T47D (cell line): Measurements from ENCODE around the gene XAGE5.

Source experiments
- DNase-seq, 2 experiments: peaks; one replicate each; pipeline versions ENCODE4 v3.0.0 to v3.0.0-alpha.2; 2011 to 2012; ENCODE audit warnings: low read depth in 1 of 2, low spot score in 1 of 2
- JUND ChIP-seq: IDR thresholded peaks from 2 replicates; pipeline ENCODE4 v1.6.1; 2012; ENCODE audit warnings: low read depth
- in situ Hi-C: cut with HindIII; loops from 2 replicates; pipeline ENCODE4 v1.10.0; 2016; ENCODE audit warnings: low sequenced_read_pairs, low pct_unique_long_range_greater_than_20kb

Gene XAGE5

DNA sequence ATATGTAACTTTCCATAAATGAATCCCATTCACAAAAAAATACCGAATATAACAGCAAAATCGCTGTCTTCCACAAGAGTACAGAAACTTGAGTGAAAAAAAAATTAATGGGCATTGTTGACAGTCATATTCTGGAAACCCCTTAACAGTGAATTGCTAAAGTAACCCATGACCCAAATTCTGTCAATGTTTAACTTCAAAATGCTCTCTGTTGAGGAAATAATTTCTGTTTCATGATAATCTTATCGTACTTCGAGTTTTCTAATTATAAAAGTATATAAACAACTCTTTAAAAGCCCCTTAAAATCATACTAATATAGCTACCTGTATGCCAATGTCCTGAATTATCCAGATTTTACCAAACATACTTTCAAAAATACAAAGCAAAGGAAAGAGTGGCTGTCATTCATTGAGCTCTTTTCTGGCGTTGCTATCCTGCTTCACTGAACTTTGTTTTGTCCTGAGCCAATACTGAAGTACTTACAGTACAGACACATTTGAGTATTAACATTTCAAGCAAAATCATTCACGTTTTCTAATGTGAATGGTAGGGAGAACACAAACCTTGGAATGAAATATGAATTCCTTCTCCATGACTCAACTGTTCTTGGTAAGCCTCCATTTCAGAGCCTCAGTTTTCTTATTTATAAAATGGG, 54.4 kb downstream of the XAGE5 start:
- in situ Hi-C loops: no loop called here
- TF ChIP-seq JUND: no peak
- DNase-seq: no peak
